Mononuclear cell (primary cell): Measurements from ENCODE around the gene CAPZB. TPM values are rescaled to one million over a fixed set of nuclear protein-coding genes. Genes with fewer than 3 reads are reported as not detected.

ENCODE experiments used
- H3K27me3 ChIP-seq: 2 replicates; pipeline ENCODE4 v1.6.0; 2011; ENCODE audit warnings: low read length, control low read depth; ENCODE audit not compliant: insufficient read depth
- H3K4me1 ChIP-seq: 2 replicates; pipeline ENCODE4 v1.5.1; 2011; ENCODE audit warnings: mild to moderate bottlenecking, low read length, control low read depth; ENCODE audit not compliant: insufficient read depth
- H3K4me3 ChIP-seq: 2 replicates; pipeline ENCODE4 v1.5.1; 2011; ENCODE audit warnings: mild to moderate bottlenecking, low read length, moderate library complexity
- H3K9me3 ChIP-seq: 2 replicates; pipeline ENCODE4 v1.5.1; 2011; ENCODE audit warnings: low read depth, mild to moderate bottlenecking, control low read depth, low read length
- total RNA-seq: library from RNA; depleted of rRNA; stranded (reverse); fragments of >200 nt; gene quantifications from one replicate; pipeline ENCODE4 v1.2.3, GENCODE V29; 2012

The CAPZB gene
- total RNA-seq, 1 donor, result 128 TPM

DNA sequence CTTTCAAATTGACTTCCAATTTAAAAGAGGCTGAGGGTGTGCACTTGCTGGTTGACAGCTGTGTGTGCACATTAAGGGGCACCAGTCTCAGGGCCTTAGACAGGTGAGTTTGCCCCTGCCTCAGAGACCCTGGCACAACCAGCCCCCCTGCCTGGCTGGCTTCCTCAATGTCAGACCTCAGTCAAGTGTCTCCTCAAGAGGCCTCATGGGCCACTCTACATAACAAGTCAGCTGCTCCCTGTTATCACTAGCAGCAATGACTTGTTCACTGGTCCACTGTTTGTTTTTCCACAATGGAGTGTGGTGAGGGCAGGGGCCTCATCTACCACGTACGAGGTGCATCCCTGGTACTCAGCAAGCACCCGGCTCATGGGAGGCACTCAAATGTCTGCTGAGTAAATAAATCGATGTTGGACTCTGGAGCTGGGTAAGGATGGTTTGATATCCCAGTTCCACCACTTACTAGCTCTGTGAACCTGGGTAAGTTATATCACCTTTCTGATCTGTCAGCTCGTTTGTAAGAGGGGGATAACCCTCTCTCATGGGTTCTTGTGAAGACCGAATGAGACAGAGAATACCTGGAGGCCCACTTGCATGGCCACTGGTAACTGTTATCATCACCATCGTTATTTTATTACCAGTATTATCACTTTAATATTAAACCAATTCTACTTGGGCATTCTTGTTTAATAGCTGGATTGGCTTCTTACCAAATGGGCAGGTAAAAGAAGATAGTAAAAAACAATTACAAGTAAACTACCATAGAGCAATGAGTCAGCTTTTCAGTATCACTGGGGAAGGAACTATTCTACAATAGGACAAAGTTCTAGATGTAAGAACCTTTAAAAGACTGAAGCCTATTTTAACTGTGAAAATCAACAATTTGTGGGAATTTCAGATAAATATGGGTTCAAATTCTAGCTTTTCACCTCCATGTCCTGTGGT is 108.6 kb downstream of the CAPZB start:
- H3K27me3 ChIP-seq, result no peaks in the 10 kb centered on the region
- H3K9me3 ChIP-seq, result no peaks in the 10 kb centered on the region
- H3K4me1 ChIP-seq, result no peaks in the 10 kb centered on the region
- H3K4me3 ChIP-seq, result no peak overlapping the region

DNA sequence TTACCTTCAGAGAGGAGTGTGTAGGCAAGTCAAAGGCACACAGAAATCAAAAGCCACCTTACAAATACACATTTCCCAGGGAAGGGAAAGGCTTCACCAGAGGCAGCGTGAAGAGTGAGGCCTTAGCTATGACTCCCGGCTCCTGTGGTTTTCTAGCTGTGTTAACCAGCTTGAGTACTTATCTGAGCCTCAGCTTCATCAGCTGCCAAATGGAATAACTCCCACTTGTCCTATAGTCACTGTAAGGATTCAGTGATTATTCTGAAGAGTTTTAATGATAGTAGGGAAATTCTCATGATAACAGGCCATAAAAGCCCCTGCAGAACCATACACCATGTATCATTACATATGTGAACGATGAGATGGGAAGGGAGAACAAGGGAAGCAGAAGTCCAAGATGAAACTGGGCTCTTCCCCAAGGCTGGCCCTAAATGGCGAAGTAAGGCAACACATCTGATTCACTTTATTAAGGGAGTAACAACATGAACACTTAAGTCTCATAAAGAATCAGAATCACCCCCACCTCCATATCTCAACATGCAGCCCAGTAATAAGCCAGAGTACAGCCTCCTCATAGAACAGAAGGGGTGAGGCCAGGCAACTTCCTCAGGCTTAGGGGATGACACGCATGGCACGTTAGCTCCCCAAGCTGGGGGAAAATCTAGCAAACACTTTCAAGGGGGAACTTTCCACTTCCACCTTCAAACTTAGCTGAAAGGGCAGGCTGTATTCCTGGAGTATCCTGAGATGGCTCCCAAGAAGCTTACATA is 109.5 kb downstream of the CAPZB start:
- no peaks in the 10 kb centered on the region for H3K27me3 ChIP-seq
- H3K4me1 ChIP-seq, result peaks cover 5% of the 10 kb centered on the region
- H3K9me3 ChIP-seq, result no peaks in the 10 kb centered on the region
- no peak overlapping the region for H3K4me3 ChIP-seq

DNA sequence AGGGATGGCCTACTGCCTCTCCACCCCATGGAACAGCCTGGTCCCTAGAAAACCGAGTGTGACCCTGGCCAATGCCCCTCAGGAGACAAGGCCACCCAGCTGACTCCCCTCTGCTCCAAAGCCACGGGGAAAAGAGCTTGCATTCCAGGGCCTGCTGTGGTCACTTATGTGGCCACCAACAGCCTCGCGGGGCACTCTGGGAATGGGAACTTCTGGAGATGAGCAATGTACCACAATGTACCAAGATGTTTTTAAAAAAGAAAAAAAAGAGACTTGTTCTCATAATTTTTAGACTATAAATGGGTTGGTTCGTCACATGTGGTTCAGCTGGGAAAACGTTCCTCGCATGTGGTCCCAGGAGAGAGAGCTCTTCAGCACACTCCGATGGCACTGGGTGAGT is 110.4 kb downstream of the CAPZB start:
- Histone ChIP-seq H3K27me3 (no peaks in the 10 kb centered on the region), H3K4me3 (no peak overlapping the region), H3K4me1 (peaks cover 13% of the 10 kb centered on the region), H3K9me3 (no peaks in the 10 kb centered on the region)

DNA sequence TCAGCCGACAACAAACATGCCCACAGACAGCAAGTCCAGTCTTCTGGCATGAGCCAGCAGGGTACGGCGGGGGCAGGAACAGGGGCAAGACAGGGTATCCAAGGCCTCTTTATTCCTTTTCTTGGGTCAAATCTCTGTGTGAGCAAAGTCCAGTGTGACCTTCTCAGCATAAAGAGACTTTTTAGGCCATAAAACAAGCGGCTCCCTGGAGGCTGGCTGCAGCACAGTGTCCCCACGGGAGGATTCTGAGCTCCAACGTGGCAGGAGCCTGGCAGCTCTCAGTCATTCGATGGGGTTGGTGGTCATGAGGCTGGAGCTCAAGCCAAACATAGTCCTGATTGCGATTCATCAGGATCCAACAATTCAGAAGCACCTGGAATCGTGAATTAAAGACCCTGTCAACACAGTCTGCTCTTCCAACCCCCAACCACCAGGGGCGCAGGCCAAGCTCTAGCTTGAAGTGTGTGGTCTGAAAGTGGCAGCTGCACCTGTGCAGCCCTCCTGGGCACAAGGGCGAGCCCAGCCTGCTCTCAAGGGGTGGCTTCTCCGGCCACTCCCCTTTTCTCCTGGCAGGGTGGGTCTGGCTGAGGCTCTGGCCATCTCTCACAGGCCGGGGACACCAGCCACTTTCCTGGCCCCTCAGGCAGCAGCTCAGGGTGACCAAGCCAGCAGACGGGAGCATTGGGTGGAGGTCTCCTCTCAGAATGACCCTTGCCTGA is 111.1 kb downstream of the CAPZB start:
- H3K27me3 ChIP-seq, result no peaks in the 10 kb centered on the region
- no peak overlapping the region for H3K4me3 ChIP-seq
- no peaks in the 10 kb centered on the region for H3K9me3 ChIP-seq
- peaks cover 15% of the 10 kb centered on the region for H3K4me1 ChIP-seq

DNA sequence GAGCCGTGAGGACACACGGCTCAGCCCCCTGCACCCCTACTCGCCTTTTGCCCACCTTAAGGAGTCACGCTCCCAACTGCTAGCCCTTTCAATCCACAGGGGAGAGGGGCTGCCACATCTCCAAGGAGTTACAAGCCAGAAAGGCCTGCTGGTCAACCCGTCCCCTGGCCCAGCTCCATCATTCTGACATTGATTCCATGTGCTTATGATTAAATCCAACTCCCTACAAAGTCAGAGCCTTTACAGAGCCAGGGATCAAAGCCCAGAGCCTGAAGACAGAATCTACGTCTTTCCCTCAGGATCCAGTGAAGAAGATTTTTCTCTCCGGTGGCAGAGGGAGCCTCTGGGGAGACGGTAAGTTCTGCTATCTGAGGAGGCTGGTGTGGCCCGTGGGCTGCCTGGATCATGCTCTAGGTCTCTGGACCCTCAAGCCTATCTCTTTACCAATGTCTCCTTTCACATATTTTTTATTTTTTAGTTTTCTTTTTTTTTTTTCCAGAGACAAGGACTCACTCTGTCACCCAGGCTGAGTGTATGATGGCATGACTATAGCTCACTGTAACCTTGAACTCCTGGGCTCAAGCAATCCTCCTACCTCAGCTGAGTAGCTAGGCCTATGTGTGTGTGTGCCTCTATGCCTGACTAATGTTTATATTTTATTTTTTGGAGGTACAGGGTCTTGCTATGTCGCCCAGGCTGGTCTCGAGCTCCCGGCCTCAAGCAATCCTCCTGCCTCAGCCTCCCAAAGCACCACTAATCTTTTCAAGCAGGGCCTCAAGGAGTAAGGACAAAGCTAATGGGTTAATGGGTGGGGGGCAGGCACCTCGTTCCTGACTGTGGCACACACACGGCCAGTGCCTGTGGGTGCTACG is 111.9 kb downstream of the CAPZB start:
- no peaks in the 10 kb centered on the region for H3K27me3 ChIP-seq
- no peak overlapping the region for H3K4me3 ChIP-seq
- H3K4me1 ChIP-seq, result peaks cover 15% of the 10 kb centered on the region
- H3K9me3 ChIP-seq, result no peaks in the 10 kb centered on the region

DNA sequence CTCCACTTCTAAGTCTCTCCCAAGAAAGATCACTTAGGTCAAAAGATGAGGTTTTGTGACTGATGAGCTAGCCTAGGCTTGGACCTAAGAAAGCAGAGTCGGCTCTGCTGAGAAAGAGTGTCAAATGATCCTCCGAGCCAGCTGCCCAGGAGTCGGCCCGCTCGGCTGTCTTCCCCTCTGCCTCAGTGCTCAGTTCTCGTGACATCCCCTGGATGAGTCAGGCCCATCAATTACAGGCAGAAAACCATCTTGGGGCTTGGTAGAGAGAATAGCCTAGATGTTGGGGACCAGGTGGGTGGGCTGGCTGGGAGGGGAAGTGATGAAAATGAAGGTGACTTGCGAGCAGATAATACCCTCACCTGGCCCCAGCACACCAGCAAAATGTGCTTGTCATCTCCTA is 112.7 kb downstream of the CAPZB start:
- no peaks in the 10 kb centered on the region for H3K9me3 ChIP-seq
- H3K4me3 ChIP-seq, result no peak overlapping the region
- H3K4me1 ChIP-seq, result peaks cover 15% of the 10 kb centered on the region
- H3K27me3 ChIP-seq, result no peaks in the 10 kb centered on the region

DNA sequence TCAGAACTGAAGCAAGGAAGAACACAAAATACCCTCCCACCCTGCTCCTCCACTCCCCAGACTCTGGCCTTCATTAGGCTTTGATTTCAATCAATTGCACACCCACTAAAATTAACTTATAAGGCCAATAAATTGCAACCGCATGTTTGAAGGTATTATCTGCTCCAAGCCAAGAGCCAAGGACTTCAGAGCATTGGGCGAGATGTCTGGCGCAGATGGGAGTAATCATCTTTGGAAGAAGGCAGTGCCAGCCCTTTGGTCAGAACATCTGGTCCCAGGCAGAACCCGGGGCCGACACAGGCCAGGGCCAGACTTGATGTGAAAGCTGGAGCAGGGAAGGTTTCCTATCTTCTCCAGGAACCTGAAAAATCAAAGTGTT is 113.2 kb downstream of the CAPZB start:
- H3K4me3 ChIP-seq, result no peak overlapping the region
- no peaks in the 10 kb centered on the region for H3K9me3 ChIP-seq
- H3K27me3 ChIP-seq, result no peaks in the 10 kb centered on the region
- H3K4me1 ChIP-seq, result peaks cover 15% of the 10 kb centered on the region

DNA sequence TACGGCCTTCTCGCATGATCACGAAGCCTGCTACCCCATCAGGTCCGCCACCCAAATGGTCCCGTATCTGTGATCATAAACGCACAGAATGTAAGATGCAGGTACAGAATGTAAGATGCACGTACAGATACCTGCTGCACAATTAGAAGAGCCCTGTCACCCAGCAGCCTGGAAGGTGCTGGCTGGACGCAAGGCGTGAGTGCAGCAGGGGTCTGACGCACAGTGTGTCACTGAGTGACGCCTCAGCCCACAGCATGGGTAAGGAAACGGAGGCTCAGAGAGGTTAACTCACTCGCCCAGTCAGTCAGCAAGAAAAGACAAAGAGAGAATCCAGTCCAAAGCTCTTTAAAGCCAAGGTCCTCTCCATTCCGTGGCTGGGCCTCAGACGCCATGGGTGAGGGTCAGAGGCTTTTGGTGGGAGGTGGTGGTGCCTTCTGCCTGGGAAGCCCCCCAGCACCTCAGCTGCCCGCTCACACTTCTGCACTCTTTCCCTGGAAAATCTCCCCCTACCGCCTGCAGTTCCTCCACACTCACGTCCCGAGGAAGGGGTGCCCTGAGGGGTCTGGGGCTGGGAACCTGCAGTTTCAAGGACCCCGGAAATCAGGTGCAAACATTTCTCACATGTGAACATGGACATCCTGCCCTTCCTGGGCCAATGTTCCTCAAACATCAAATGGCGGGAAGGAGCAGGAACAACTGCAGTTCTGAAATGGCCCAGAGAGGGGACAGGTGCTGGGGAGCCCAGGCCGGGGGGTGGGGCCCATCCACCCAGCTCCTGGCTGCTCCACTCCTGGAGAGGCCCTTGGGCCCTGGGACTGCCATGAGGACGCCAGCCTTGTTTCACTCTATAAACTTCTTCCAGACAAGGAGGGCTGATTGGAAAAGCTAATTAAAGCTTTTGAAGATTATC is 113.9 kb downstream of the CAPZB start:
- Histone ChIP-seq H3K27me3 (no peaks in the 10 kb centered on the region), H3K4me1 (peaks cover 15% of the 10 kb centered on the region), H3K9me3 (no peaks in the 10 kb centered on the region), H3K4me3 (no peak overlapping the region)

DNA sequence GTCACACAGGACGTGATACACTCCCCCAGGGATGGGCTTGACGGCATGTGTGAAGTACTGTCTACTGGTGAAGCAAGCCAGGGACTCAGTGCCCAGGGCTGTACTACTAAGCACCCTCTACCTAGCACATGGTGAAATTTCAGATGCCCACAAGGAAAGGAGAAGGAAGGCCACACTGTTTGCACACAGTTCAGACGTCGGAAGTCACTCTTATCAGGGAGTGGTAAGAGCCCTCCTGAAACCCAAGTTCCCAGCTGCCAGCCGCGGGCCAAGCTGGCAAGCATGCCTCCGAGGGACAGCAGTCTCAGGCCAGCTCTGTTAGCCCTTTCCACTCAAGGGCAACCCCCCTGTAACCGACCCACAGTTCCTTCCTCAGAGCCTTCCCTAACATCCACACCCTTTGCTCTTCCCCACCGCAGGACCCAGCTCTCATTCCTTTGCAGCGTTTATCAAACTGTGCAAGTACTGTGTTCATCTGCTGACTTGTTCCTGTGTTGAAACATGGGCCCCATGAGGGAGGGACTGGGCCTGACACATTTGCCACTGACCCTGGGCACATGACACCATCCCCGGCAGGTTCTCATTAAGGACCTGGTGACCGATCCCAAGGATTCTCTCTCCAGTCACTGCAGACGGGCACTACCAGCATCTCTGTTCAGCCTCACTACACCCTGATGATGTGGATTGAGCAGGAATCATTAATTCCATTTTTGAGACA is 114.7 kb downstream of the CAPZB start:
- peaks cover 15% of the 10 kb centered on the region for H3K4me1 ChIP-seq
- no peaks in the 10 kb centered on the region for H3K27me3 ChIP-seq
- no peaks in the 10 kb centered on the region for H3K9me3 ChIP-seq
- H3K4me3 ChIP-seq, result no peak overlapping the region

DNA sequence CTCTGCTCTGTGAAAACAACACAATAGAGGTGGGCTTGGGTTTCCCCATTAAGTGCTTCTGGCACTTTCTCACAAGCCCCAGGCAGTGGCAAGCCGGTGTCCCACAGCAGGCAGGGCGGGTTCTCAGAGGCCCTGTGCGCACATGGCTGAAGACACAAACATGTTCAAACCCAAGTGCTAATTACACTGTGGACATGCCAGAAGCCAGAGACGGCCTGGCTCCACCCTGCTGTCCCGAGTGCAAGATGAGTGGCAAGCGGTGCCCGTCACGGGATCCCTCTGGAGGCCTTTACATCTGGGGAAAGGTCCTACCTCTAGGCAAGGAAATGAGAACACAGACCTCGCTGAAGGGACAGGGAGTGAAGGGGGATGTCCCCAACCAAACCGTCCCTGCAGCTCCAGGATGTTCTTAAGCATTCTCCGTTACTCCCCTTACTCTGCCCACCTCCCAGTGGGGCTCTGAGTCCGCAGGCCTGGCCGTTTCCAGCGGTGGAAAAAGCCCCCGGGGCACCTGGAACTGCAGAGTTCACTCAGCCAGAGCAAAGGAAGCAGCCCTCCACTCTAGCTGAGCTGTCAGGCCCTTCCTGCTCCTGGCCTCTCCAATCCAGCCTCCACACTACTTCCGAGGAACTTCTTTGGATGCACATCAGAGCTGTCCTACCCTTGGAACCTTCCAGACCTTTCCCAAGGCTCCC is 115.8 kb downstream of the CAPZB start:
- H3K9me3 ChIP-seq, result no peaks in the 10 kb centered on the region
- H3K27me3 ChIP-seq, result no peaks in the 10 kb centered on the region
- no peak overlapping the region for H3K4me3 ChIP-seq
- peaks cover 15% of the 10 kb centered on the region for H3K4me1 ChIP-seq

DNA sequence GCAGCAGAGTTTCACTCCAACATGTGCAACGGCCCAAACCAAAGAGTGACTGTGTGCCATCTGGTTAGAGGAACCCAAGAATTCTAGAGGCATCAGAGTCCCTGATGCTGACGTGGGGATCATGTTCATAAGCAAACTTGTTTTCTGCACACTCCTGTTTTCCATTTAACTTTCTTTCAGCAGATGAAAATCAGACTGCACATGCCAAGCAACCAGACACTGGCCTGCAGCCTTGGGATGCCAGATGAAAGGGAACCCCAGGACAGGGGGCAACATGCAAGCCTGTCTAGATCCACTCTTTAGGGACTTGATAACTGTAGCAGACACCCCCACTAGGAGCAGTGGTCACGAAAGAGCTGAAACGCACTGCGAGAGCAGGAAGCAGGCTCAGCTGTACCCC is 116.4 kb downstream of the CAPZB start:
- Histone ChIP-seq H3K4me3 (no peak overlapping the region), H3K27me3 (no peaks in the 10 kb centered on the region), H3K9me3 (no peaks in the 10 kb centered on the region), H3K4me1 (peaks cover 15% of the 10 kb centered on the region)

DNA sequence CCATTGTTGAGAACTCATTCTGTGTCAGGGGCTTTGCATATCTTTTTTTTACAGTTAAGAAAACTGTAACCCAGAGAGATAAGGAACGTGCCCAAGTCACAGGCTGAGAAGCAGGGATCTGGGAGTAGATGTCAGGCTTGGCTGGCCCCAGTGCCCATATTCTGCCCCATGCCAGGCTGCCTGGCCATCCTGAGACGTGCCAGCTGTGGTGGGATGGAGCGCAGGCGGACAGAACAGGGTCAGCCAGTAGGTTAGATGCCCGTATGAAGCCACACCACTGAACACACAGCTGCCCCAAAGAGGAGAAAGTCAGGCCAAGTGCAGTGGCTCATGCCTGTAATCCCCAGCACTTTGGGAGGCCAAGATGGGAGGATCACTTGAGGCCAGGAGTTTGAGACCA is 117.3 kb downstream of the CAPZB start:
- Histone ChIP-seq H3K4me3 (no peak overlapping the region), H3K27me3 (no peaks in the 10 kb centered on the region), H3K9me3 (no peaks in the 10 kb centered on the region), H3K4me1 (peaks cover 15% of the 10 kb centered on the region)
